Measurements from ENCODE around the gene PAM. TPM values are rescaled to one million over a fixed set of nuclear protein-coding genes. Genes with fewer than 3 reads are reported as not detected.

The PAM gene
- total and polyA plus RNA-seq, 4 donors = 8.2 to 27.5 (median 13.7) TPM

DNA sequence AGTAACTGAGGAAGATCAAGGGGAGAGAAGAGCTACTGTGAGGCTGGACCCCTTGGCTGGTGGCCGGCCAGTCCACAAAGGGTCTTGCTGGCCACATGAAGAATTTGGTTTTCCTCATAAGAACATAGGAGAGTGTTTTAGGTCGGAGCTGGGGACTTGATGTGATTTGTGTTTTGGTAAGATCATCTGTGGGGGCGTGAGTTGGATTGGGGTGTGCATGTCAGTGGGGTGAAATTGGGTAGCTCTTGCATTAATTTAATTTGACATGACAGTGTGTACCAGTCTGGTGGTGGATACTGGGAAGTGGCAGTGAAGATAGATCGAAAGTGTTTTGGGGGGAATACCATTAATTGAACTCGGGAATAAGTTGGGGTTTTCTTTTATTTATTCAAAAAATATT, 8.6 kb downstream of the PAM start (continued):
- TF ChIP-seq, protein P1, sequence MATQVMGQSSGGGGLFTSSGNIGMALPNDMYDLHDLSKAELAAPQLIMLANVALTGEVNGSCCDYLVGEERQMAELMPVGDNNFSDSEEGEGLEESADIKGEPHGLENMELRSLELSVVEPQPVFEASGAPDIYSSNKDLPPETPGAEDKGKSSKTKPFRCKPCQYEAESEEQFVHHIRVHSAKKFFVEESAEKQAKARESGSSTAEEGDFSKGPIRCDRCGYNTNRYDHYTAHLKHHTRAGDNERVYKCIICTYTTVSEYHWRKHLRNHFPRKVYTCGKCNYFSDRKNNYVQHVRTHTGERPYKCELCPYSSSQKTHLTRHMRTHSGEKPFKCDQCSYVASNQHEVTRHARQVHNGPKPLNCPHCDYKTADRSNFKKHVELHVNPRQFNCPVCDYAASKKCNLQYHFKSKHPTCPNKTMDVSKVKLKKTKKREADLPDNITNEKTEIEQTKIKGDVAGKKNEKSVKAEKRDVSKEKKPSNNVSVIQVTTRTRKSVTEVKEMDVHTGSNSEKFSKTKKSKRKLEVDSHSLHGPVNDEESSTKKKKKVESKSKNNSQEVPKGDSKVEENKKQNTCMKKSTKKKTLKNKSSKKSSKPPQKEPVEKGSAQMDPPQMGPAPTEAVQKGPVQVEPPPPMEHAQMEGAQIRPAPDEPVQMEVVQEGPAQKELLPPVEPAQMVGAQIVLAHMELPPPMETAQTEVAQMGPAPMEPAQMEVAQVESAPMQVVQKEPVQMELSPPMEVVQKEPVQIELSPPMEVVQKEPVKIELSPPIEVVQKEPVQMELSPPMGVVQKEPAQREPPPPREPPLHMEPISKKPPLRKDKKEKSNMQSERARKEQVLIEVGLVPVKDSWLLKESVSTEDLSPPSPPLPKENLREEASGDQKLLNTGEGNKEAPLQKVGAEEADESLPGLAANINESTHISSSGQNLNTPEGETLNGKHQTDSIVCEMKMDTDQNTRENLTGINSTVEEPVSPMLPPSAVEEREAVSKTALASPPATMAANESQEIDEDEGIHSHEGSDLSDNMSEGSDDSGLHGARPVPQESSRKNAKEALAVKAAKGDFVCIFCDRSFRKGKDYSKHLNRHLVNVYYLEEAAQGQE (IDR thresholded peaks at IDR 0.05) = no peak

DNA sequence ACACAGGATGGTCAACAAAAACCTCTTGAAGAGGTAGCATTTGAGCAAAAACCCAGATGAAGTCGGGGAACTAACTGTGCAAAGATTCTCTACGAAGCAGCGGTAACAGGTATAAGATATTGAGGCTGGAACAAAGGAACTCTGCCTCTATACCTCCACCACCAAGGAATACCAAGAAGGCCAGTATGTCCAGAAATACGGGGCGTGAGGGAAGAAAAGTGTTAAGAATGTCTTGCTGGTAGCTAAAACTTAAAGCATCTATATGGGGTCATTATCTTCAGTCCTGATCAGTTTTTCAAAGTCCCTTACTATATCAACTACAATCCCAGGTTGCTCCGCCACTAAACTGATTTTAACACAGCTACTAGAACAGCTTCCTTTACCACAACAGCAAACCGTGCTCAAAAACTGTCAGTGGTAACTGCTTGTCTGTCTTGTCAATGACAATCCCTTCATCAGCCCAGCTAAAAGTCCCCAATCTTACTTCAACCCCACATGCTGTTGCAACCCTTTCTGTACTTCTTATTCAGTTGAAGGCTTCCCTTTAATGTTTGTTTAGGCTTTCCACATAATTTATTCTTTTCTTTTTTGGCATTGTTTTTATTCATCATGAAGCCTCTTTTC, 9.4 kb downstream of the PAM start:
- DNase-seq (ENCODE audit: low spot score) = no peak
- WGBS = 88% methylated on average over 7 of the region's 7 CpGs
- TF ChIP-seq EGR1 (IDR thresholded peaks at IDR 0.05; ENCODE audit: low read depth in 2 of 2) (no peak), SP1 (IDR thresholded peaks at IDR 0.05) (no peak), NR2F2 (IDR thresholded peaks at IDR 0.05) (no peak), JUND (IDR thresholded peaks at IDR 0.05) (no peak), CTCF (IDR thresholded peaks at IDR 0.05; ENCODE audit: low read depth, low read length, missing input control) (no peak), HNF4A (conservative IDR thresholded peaks at IDR 0.05) (no peak), MAX (IDR thresholded peaks at IDR 0.05) (no peak), RXRA (IDR thresholded peaks at IDR 0.05) (no peak), ATF3 (IDR thresholded peaks at IDR 0.05) (no peak), FOXA1 (IDR thresholded peaks at IDR 0.05) (no peak)
- TF ChIP-seq, protein P2, sequence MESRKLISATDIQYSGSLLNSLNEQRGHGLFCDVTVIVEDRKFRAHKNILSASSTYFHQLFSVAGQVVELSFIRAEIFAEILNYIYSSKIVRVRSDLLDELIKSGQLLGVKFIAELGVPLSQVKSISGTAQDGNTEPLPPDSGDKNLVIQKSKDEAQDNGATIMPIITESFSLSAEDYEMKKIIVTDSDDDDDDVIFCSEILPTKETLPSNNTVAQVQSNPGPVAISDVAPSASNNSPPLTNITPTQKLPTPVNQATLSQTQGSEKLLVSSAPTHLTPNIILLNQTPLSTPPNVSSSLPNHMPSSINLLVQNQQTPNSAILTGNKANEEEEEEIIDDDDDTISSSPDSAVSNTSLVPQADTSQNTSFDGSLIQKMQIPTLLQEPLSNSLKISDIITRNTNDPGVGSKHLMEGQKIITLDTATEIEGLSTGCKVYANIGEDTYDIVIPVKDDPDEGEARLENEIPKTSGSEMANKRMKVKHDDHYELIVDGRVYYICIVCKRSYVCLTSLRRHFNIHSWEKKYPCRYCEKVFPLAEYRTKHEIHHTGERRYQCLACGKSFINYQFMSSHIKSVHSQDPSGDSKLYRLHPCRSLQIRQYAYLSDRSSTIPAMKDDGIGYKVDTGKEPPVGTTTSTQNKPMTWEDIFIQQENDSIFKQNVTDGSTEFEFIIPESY (IDR thresholded peaks at IDR 0.05) = no peak

GRCh38 chr5:102765350-102765749, 10.2 kb downstream of the PAM start:
- no peak overlapping the region for H3K9ac ChIP-seq (ENCODE audit: low read depth in 1 of 2, low read length in 2 of 2)
- no peaks in the 10 kb centered on the region for H3K9me3 ChIP-seq (ENCODE audit: control insufficient read depth in 4 of 4, low read length in 3 of 4)
- H3K4me1 ChIP-seq (ENCODE audit: control insufficient read depth in 4 of 4, insufficient read depth in 4 of 4, low read length in 3 of 4) = no peaks in the 10 kb centered on the region
- peaks cover 0 to 15% (median 0%) of the 10 kb centered on the region in 4 donors for H3K27me3 ChIP-seq (ENCODE audit: control insufficient read depth in 4 of 4, insufficient read depth in 4 of 4, low read length in 3 of 4)
- WGBS = 86% methylated on average over 3 of the region's 3 CpGs
- DNase-seq (ENCODE audit: low spot score) = no peak
- no peak overlapping the region for H3K27ac ChIP-seq (ENCODE audit: low read depth in 1 of 2, low read length in 2 of 2)
- no peaks in the 10 kb centered on the region for H3K36me3 ChIP-seq (ENCODE audit: control insufficient read depth in 4 of 4, insufficient read depth in 3 of 4, low read depth in 1 of 4, low read length in 3 of 4)
- H3K4me3 ChIP-seq (ENCODE audit: low read depth in 1 of 3, low read length in 3 of 3) = no peak overlapping the region
- TF ChIP-seq FOXA1 (IDR thresholded peaks at IDR 0.05) = no peak
- TF ChIP-seq HNF4A (conservative IDR thresholded peaks at IDR 0.05) = no peak
- no peak for TF ChIP-seq TAF1 (conservative IDR thresholded peaks at IDR 0.05)
- TF ChIP-seq FOXA2 (IDR thresholded peaks at IDR 0.05) = no peak
- no peak for TF ChIP-seq CTCF (IDR thresholded peaks at IDR 0.05; ENCODE audit: low read depth, low read length, missing input control)
- TF ChIP-seq ATF3 (IDR thresholded peaks at IDR 0.05) = no peak
- TF ChIP-seq JUND (IDR thresholded peaks at IDR 0.05) = no peak
- TF ChIP-seq MAX (IDR thresholded peaks at IDR 0.05) = no peak
- no peak for TF ChIP-seq HNF4G (IDR thresholded peaks at IDR 0.05)
- no peak for TF ChIP-seq GABPA (IDR thresholded peaks at IDR 0.05 in 1 of 2, conservative IDR thresholded peaks at IDR 0.05 in 1 of 2)
- TF ChIP-seq RXRA (IDR thresholded peaks at IDR 0.05) = no peak
- no peak for TF ChIP-seq SP1 (IDR thresholded peaks at IDR 0.05)

More for the DNA sequence above, 9.4 kb downstream of the PAM start:
- Histone ChIP-seq H3K9me3 (ENCODE audit: control insufficient read depth in 4 of 4, low read length in 3 of 4) (no peaks in the 10 kb centered on the region), H3K9ac (ENCODE audit: low read depth in 1 of 2, low read length in 2 of 2) (no peak overlapping the region), H3K4me1 (ENCODE audit: control insufficient read depth in 4 of 4, insufficient read depth in 4 of 4, low read length in 3 of 4) (no peaks in the 10 kb centered on the region), H3K27ac (ENCODE audit: low read depth in 1 of 2, low read length in 2 of 2) (no peak overlapping the region), H3K4me3 (ENCODE audit: low read depth in 1 of 3, low read length in 3 of 3) (no peak overlapping the region), H3K36me3 (ENCODE audit: control insufficient read depth in 4 of 4, insufficient read depth in 3 of 4, low read depth in 1 of 4, low read length in 3 of 4) (no peaks in the 10 kb centered on the region), H3K27me3 (ENCODE audit: control insufficient read depth in 4 of 4, insufficient read depth in 4 of 4, low read length in 3 of 4) (peaks cover 0 to 15% (median 0%) of the 10 kb centered on the region in 4 donors)
